ENCODE data around the gene TEX29.

The TEX29 gene

GRCh38 chr13:111323549-111323948 lies 3.1 kb downstream of the TEX29 start:
- DNase-seq, result no peak

- DNase-seq, result no peak
Measured at GRCh38 chr13:111323950-111324651, 3.7 kb downstream of the TEX29 start.

- DNase-seq, result no peak
Measured at GRCh38 chr13:111324736-111325135, 4.3 kb downstream of the TEX29 start.

GRCh38 chr13:111325146-111325890 lies 4.9 kb downstream of the TEX29 start:
- DNase-seq, result no peak

- no peak for DNase-seq
Measured at GRCh38 chr13:111325941-111326620, 5.6 kb downstream of the TEX29 start.

- no peak for DNase-seq
Measured at GRCh38 chr13:111326621-111326965, 6.2 kb downstream of the TEX29 start.

- DNase-seq, result no peak
Measured at GRCh38 chr13:111326981-111327642, 6.7 kb downstream of the TEX29 start.

GRCh38 chr13:111327730-111328573 lies 7.5 kb downstream of the TEX29 start:
- DNase-seq, result no peak

GRCh38 chr13:111328574-111329410 lies 8.3 kb downstream of the TEX29 start:
- no peak for DNase-seq

GRCh38 chr13:111329641-111330040 lies 9.2 kb downstream of the TEX29 start:
- no peak for DNase-seq

GRCh38 chr13:111330066-111330610 lies 9.7 kb downstream of the TEX29 start:
- no peak for DNase-seq

- DNase-seq, result no peak
Measured at GRCh38 chr13:111335298-111335697, 14.9 kb downstream of the TEX29 start.

GRCh38 chr13:111336666-111337065 lies 16.2 kb downstream of the TEX29 start:
- DNase-seq, result no peak

GRCh38 chr13:111337206-111337605 lies 16.8 kb downstream of the TEX29 start:
- no peak for DNase-seq

GRCh38 chr13:111337741-111338140 lies 17.3 kb downstream of the TEX29 start:
- DNase-seq, result no peak

- no peak for DNase-seq
Measured at GRCh38 chr13:111338841-111339240, 18.4 kb downstream of the TEX29 start.

GRCh38 chr13:111339366-111340143 lies 19.1 kb downstream of the TEX29 start:
- DNase-seq, result no peak

- no peak for DNase-seq
Measured at GRCh38 chr13:111341886-111342285, 21.4 kb downstream of the TEX29 start.

- DNase-seq, result no peak
Measured at GRCh38 chr13:111342721-111343120, 22.3 kb downstream of the TEX29 start.

GRCh38 chr13:111343186-111343805 lies 22.9 kb downstream of the TEX29 start:
- no peak for DNase-seq
